GM21515 (cell line): Measurements from ENCODE around the gene ARL2BP.
A peak's percentile ranks its signal among the peaks of the same experiment; 100 is the strongest.

ENCODE experiments used
- ATAC-seq: cut with Tn5 transposase; IDR thresholded peaks from one replicate; pipeline ENCODE4 v1.9.1; 2021; ENCODE audit not compliant: unreplicated experiment

The ARL2BP gene

GRCh38 chr16:57281791-57282190 lies 36.7 kb downstream of the ARL2BP start:
- no peak for ATAC-seq

GRCh38 chr16:57282510-57283213 lies 37.6 kb downstream of the ARL2BP start:
- ATAC-seq, result no peak

GRCh38 chr16:57283214-57283958 lies 38.3 kb downstream of the ARL2BP start:
- ATAC-seq, result no peak

GRCh38 chr16:57283959-57284208 lies 38.8 kb downstream of the ARL2BP start:
- ATAC-seq, result no peak

- no peak for ATAC-seq
Observed at GRCh38 chr16:57284209-57284951, 39.3 kb downstream of the ARL2BP start, which contains the start of gene PLLP. PLLP (minus strand) TSS chr16:57284672; CDS start chr16:57284540, 132 bp downstream.

- no peak for ATAC-seq
Observed at GRCh38 chr16:57284952-57285363, 39.9 kb downstream of the ARL2BP start.

GRCh38 chr16:57285379-57285778 lies 40.3 kb downstream of the ARL2BP start:
- no peak for ATAC-seq

GRCh38 chr16:57289391-57290257 lies 44.6 kb downstream of the ARL2BP start:
- ATAC-seq, result no peak

- ATAC-seq, result no peak
Observed at GRCh38 chr16:57297856-57298255, 52.8 kb downstream of the ARL2BP start.

- ATAC-seq, result peak; percentile 17
Observed at GRCh38 chr16:57299009-57299718, 54.1 kb downstream of the ARL2BP start.

GRCh38 chr16:57299719-57300386 lies 54.8 kb downstream of the ARL2BP start:
- peak; percentile 55 for ATAC-seq

GRCh38 chr16:57300387-57301125 lies 55.5 kb downstream of the ARL2BP start:
- ATAC-seq, result peak; percentile 86

- no peak for ATAC-seq
Observed at GRCh38 chr16:57301126-57301817, 56.2 kb downstream of the ARL2BP start.
